Myometrial cell (primary cell): ENCODE results near the gene BTBD7. TPM values are rescaled to one million over a fixed set of nuclear protein-coding genes. Genes with fewer than 3 reads are reported as not detected.

Experiments
- total RNA-seq: library from RNA; depleted of rRNA; stranded (reverse); fragments of >200 nt; gene quantifications from 2 replicates; pipeline ENCODE4 v1.2.3, GENCODE V29; 2015

The BTBD7 gene, protein sequence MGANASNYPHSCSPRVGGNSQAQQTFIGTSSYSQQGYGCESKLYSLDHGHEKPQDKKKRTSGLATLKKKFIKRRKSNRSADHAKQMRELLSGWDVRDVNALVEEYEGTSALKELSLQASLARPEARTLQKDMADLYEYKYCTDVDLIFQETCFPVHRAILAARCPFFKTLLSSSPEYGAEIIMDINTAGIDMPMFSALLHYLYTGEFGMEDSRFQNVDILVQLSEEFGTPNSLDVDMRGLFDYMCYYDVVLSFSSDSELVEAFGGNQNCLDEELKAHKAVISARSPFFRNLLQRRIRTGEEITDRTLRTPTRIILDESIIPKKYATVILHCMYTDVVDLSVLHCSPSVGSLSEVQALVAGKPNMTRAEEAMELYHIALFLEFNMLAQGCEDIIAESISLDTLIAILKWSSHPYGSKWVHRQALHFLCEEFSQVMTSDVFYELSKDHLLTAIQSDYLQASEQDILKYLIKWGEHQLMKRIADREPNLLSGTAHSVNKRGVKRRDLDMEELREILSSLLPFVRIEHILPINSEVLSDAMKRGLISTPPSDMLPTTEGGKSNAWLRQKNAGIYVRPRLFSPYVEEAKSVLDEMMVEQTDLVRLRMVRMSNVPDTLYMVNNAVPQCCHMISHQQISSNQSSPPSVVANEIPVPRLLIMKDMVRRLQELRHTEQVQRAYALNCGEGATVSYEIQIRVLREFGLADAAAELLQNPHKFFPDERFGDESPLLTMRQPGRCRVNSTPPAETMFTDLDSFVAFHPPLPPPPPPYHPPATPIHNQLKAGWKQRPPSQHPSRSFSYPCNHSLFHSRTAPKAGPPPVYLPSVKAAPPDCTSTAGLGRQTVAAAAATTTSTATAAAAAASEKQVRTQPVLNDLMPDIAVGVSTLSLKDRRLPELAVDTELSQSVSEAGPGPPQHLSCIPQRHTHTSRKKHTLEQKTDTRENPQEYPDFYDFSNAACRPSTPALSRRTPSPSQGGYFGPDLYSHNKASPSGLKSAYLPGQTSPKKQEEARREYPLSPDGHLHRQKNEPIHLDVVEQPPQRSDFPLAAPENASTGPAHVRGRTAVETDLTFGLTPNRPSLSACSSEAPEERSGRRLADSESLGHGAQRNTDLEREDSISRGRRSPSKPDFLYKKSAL
- total RNA-seq, result 8.6 and 11.5 TPM in 2 replicates

DNA sequence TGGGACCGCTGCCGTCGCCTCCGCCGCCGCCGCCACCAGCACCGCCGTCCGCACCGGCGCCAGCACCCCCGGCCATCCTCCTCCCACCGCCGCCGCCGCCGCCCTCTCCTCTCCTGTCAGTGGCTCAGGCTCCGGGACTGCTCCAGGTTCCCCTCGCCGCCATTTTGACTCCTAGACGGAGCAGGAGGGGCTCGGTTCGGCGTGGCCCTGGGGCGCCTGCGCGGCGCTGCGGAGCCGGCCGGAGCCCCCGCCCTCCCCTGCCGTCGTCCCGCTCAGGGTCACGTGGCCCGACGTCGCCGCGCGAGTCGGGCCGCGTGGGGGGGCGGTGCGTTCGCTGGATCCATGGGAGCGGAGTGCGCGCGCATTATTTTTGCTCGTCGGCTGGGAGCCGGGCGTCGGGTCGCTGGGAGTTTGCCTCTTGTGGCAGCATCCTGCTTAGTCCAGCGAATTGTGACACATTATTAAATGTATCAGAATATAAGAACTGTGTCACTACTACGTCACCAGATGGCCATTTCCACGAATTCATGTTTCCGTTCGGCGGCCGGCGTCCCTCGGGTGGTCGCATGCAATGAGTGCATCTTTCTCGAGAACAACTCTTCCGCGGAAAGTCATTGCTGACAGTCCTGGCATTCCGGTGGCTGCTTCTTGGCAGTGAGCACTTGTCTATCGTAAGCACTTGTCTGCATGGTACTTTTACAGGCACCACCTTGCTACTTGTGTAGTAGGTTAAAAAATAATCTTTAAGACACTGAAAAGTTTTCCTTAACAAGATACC is at the start of gene BTBD7:
BTBD7 (minus strand) TSS at position 184 of the 778 bp plus-strand sequence. CDS start 36,985 bp downstream, outside the sequence.

DNA sequence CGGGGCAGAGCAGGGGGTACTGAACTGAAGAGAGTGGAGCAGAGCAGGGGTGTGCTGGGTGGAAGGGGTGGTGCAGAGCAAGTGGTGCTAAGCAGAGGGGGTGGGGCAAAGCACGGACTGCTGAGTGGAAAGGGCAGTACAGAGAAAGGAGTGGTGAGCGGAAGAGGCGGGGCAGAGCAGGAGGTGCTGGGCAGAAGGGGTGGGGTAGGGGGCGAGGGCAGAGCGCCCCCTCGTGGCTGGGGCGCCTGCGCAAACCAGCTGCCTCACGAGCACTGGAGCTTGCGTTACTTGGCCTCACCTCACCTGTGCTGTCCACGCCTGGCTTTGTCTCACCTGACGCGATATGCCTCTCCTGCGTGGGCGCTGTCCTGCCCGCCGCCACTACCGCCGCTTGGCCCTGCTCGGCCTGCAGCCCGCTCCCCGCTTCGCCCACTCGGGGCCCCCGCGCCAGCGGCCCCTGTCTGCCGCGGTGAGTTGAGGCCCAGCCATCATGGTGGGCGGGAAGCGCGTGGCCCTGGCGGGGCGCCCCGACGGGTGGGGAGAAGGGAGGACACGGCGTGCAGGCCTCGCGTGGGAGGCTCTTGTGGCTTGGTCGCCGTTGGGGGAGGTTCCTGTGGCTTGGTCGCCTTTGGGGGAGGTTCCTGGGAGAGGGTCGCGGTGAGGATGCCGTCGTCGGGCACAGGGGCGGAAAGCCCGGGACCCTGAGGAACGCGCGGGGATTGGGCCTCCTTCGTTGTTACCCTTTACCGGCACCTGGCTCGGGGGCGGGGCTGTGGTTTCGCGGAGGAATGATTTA is 14.3 kb upstream of the BTBD7 start, which contains the start of gene COX8C:
COX8C (plus strand) TSS at position 257 of the 796 bp plus-strand sequence; CDS start at position 344, 87 bp downstream.

DNA sequence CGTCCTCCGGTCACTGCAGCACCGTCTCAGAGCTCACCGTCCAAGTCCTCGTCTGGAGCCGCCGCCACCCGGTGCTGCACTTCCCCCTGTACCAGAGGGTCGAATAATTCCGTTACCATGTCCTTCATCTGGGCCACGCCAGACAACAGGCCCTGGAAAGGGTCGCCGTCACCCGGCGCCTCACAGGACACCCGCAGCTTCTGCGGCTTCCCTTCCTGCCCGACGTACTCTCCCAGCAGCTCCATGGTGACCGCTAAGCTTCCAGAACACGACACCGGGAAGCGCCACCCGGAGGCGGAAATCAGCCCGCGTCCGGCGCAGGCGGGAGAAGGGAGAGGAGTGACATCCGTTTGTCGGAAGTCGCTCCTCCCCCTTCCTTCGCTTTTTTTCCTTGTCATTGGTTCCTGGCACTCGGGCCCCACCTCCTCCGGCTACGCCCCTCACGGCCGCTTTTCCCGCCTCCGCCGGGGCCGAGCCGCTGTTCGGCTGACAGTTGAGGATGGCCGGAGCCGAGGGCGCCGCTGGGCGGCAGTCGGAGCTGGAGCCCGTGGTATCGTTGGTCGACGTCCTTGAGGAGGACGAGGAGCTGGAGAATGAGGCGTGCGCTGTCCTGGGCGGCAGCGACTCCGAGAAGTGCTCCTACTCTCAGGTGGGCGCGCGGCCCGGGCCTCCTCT is 125.9 kb downstream of the BTBD7 start, which contains the start of the genes GON7 and UBR7:
GON7 (minus strand) TSS at position 273 of the 675 bp plus-strand sequence; CDS start at position 245, 28 bp downstream.
UBR7 (plus strand) TSS at position 464 of the 675 bp plus-strand sequence; CDS start at position 500, 36 bp downstream.

Other genes with a start within 250 kb of the BTBD7 start
- gene ITPK1, start 217.1 kb downstream of the BTBD7 start, total RNA-seq, result 21.3 and 27.1 TPM in 2 replicates
- gene MOAP1, start 148.1 kb downstream of the BTBD7 start, total RNA-seq, result 5.8 and 9.8 TPM in 2 replicates
- gene LYSET, start 147.7 kb downstream of the BTBD7 start, total RNA-seq, result 3.7 and 9.2 TPM in 2 replicates
- gene GON7, start 126.0 kb downstream of the BTBD7 start, total RNA-seq, result 14.7 and 19.7 TPM in 2 replicates
- 16.1 and 46.1 TPM in 2 replicates for gene UBR7, start 125.8 kb downstream of the BTBD7 start, total RNA-seq
- not detected in 2 replicates for gene COX8C, start 14.1 kb upstream of the BTBD7 start, total RNA-seq
- under 0.01 TPM in 1 of 2 replicates, not detected in the other for gene UNC79, start 97.9 kb upstream of the BTBD7 start, total RNA-seq